Activated T-cell treated with anti-CD3 and anti-CD28 coated beads, Interleukin-2, amount 50 U/mL, for 48 hours (primary cell): ENCODE measurements around the gene CCDC85C.

ENCODE experiments used
- DNase-seq, 2 experiments: peaks; one replicate each; pipeline ENCODE4 v3.0.0-alpha.2; 2020

Gene CCDC85C

GRCh38 chr14:99587460-99588278, 16.3 kb downstream of the CCDC85C start:
- DNase-seq = no peak

- DNase-seq = no peak
Observed at GRCh38 chr14:99586761-99587459, 17.1 kb downstream of the CCDC85C start.

GRCh38 chr14:99586054-99586760, 17.8 kb downstream of the CCDC85C start:
- no peak for DNase-seq

GRCh38 chr14:99584823-99585222, 19.2 kb downstream of the CCDC85C start:
- no peak for DNase-seq

- DNase-seq = no peak
Observed at GRCh38 chr14:99581938-99582337, 22.1 kb downstream of the CCDC85C start.

- no peak for DNase-seq
Observed at GRCh38 chr14:99581374-99581773, 22.6 kb downstream of the CCDC85C start.

GRCh38 chr14:99579903-99580571, 24.0 kb downstream of the CCDC85C start:
- no peak for DNase-seq

GRCh38 chr14:99579120-99579836, 24.7 kb downstream of the CCDC85C start:
- DNase-seq = no peak

GRCh38 chr14:99578541-99579101, 25.4 kb downstream of the CCDC85C start:
- DNase-seq = no peak

- no peak for DNase-seq
Observed at GRCh38 chr14:99576761-99577705, 27.0 kb downstream of the CCDC85C start.

GRCh38 chr14:99576304-99576703, 27.7 kb downstream of the CCDC85C start:
- DNase-seq = no peak

GRCh38 chr14:99575043-99576023, 28.7 kb downstream of the CCDC85C start:
- no peak for DNase-seq

GRCh38 chr14:99574099-99574880, 29.7 kb downstream of the CCDC85C start:
- no peak for DNase-seq

GRCh38 chr14:99573436-99574098, 30.4 kb downstream of the CCDC85C start:
- DNase-seq = no peak

GRCh38 chr14:99573000-99573330, 31.0 kb downstream of the CCDC85C start:
- no peak for DNase-seq

- DNase-seq = no peak
Observed at GRCh38 chr14:99572173-99572999, 31.6 kb downstream of the CCDC85C start.

- DNase-seq = no peak
Observed at GRCh38 chr14:99571303-99571986, 32.6 kb downstream of the CCDC85C start.
